T-cell (primary cell): ENCODE measurements around the gene CLTC. TPM values are rescaled to one million over a fixed set of nuclear protein-coding genes. Genes with fewer than 3 reads are reported as not detected.

Experiments used
- ATAC-seq, 4 experiments: fragments of 200-7000 bp in 3 of 4; fragments of 150-1000 bp in 1 of 4; cut with Tn5 transposase; replicated peaks in 1 of 4; 1 replicate in 3 of 4; 2 replicates in 1 of 4; pipeline ENCODE4 v1.10.0; 2021; ENCODE audit warnings: moderate library complexity in 3 of 4, mild to moderate bottlenecking in 2 of 4, moderate number of reproducible peaks in 1 of 4
- CTCF ChIA-PET, 2 donors: fragments of 300-600 bp; sonication (Branson Sonifier 250); formaldehyde crosslinking; loops; one replicate each; lab custom pipeline; 2022; ENCODE audit warnings: antibody characterized with exemption in 2 of 2; lab: Charles Lee
- POLR2A ChIA-PET, 2 donors: fragments of 300-600 bp; sonication (Branson Sonifier 250); formaldehyde crosslinking; loops; one replicate each; lab custom pipeline; 2022; ENCODE audit warnings: antibody characterized with exemption in 2 of 2; lab: Charles Lee
- DNase-seq, 35 experiments: peaks; one replicate each; pipeline versions ENCODE4 v3.0.0 to v3.0.0-alpha.2; 2013 to 2023
- H3K27ac ChIP-seq: one replicate; pipeline ENCODE4 v1.5.1; 2013; ENCODE audit warnings: low read length
- H3K27me3 ChIP-seq, 2 experiments: replicated peaks in 1 of 2; 1 replicate in 1 of 2; 2 replicates in 1 of 2; pipeline versions ENCODE4 v1.6.1 to v1.7.0; 2013; ENCODE audit warnings: low read length in 1 of 2, mixed read lengths in 1 of 2; ENCODE audit not compliant: control insufficient read depth in 2 of 2, insufficient read depth in 2 of 2; ENCODE audit errors: extremely low read depth in 1 of 2
- H3K36me3 ChIP-seq, 2 donors: 1 replicate in 1 of 2; 2 replicates in 1 of 2; pipeline versions ENCODE4 v1.6.1 to v1.7.0; 2013; ENCODE audit warnings: low read length in 1 of 2; ENCODE audit not compliant: control insufficient read depth in 2 of 2, insufficient read depth in 1 of 2; ENCODE audit errors: extremely low read depth in 1 of 2
- H3K4me1 ChIP-seq, 2 experiments: 1 replicate in 1 of 2; 2 replicates in 1 of 2; pipeline versions ENCODE4 v1.6.1 to v1.7.0; 2013; ENCODE audit warnings: low read length in 2 of 2, mixed read lengths in 1 of 2; ENCODE audit not compliant: insufficient read depth in 2 of 2, control insufficient read depth in 1 of 2; ENCODE audit errors: extremely low read depth in 1 of 2
- H3K4me3 ChIP-seq, 2 donors: 1 replicate in 1 of 2; 2 replicates in 1 of 2; pipeline versions ENCODE4 v1.5.1 to v1.7.0; 2013; ENCODE audit warnings: mild to moderate bottlenecking in 2 of 2, low read length in 1 of 2, moderate library complexity in 1 of 2; ENCODE audit not compliant: control insufficient read depth in 1 of 2; ENCODE audit errors: extremely low read depth in 1 of 2
- H3K9me3 ChIP-seq: 2 replicates; pipeline ENCODE4 v1.7.0; 2013
- H3K27ac Mint-ChIP-seq, 2 donors: one replicate each; pipeline ENCODE4 v1.8.0; 2020 to 2021; ENCODE audit warnings: mild to moderate bottlenecking in 2 of 2, mixed read lengths in 2 of 2
- H3K27me3 Mint-ChIP-seq, 2 donors: one replicate each; pipeline ENCODE4 v1.8.0; 2021 to 2022; ENCODE audit warnings: mixed read lengths in 2 of 2
- H3K36me3 Mint-ChIP-seq: one replicate; pipeline ENCODE4 v1.8.0; 2021; ENCODE audit warnings: mixed read lengths
- H3K4me1 Mint-ChIP-seq, 3 donors: one replicate each; pipeline ENCODE4 v1.8.0; 2020 to 2022; ENCODE audit warnings: mixed read lengths in 3 of 3, mild to moderate bottlenecking in 1 of 3
- H3K4me3 Mint-ChIP-seq, 3 donors: one replicate each; pipeline ENCODE4 v1.8.0; 2020 to 2022; ENCODE audit warnings: mild to moderate bottlenecking in 3 of 3, mixed read lengths in 3 of 3, moderate library complexity in 3 of 3
- H3K9me3 Mint-ChIP-seq, 3 donors: one replicate each; pipeline ENCODE4 v1.8.0; 2020 to 2022; ENCODE audit warnings: mixed read lengths in 3 of 3
- WGBS: methylation state at CpG from one replicate; pipeline ENCODE4 v1.1.5; 2013; ENCODE audit warnings: missing lambda C conversion rate; ENCODE audit not compliant: insufficient coverage; 5-methylcytosine and 5-hydroxymethylcytosine counted together
- total RNA-seq, 35 experiments: library from RNA in 6 of 35; stranded (reverse) in 6 of 35; fragments of 120-200 nt in 1 of 35; gene quantifications; one replicate each; pipeline versions ENCODE4 v1.2.1 to v1.2.4 and lab custom pipeline; 2013 to 2026

CLTC gene
- total RNA-seq, 5 donors from 2014 or later (not counting 1 experiment from before 2014, with no cell fraction given), result 70.3 to 98.7 (median 85.3) TPM

DNA sequence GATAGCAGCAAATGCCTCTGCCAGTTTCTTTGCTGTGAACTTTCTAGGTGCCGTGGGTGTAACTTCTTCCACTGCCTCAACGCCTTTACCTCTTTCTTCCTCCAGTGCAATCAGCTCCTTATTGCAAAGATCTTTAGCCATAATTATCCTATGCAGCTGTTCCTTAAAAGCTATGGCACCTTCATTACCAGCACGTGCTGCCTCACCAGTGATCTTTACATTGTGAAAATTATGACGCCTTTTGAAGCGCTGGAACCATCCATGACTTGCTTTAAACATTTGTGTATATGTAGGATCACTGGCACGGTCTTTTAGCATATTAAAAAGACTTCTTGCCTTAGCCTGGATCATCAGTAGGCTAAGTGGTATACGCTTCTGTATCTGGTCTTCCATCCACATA, 79.5 kb downstream of the CLTC start:
- H3K27ac ChIP-seq, result no peak overlapping the region
- H3K4me3 Mint-ChIP-seq, result no peak overlapping the region
- H3K27ac Mint-ChIP-seq, result peak overlapping the region in 1 of 2 donors; percentile 42
- no peaks in the 10 kb centered on the region for H3K27me3 ChIP-seq
- WGBS, result 88% methylated on average over 2 of the region's 7 CpGs
- H3K4me1 Mint-ChIP-seq, result peaks cover 57 to 74% (median 64%) of the 10 kb centered on the region in 3 donors
- peaks cover 48% of the 10 kb centered on the region for H3K36me3 Mint-ChIP-seq
- DNase-seq (no peak), ATAC-seq (no peak)
- ChIA-PET POLR2A (interaction anchor here in 1 of 2 donors (0.6 kb wide), 1 partner anchor 10 kb away, joined by 3 read pairs; no protein-coding TSS in a partner anchor), CTCF (no interaction called here)
- H3K9me3 Mint-ChIP-seq, result no peaks in the 10 kb centered on the region
- peaks cover 2 to 8% of the 10 kb centered on the region in 2 experiments for H3K4me1 ChIP-seq
- peaks cover 5 to 60% of the 10 kb centered on the region in 2 donors for H3K36me3 ChIP-seq
- no peaks in the 10 kb centered on the region for H3K27me3 Mint-ChIP-seq
- no peak overlapping the region for H3K4me3 ChIP-seq
- H3K9me3 ChIP-seq, result no peaks in the 10 kb centered on the region

DNA sequence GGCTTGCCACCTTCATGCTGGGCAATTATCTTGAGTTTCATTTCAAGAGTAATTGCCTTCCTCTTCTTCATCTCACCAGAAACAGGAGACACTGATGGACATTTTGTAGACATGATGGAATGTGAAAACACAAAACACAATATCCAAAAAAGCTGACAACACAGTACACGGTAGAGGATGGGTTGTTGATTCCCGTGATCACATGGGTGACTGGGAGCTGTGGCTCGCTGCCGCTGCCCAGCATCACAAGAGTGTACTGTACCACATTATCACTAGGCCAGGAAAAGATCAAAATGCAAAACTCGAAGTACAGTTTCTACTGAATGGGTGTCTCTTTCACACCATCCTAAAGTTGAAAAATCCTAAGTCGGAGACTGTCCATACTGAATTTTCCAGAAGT, 80.1 kb downstream of the CLTC start:
- Histone ChIP-seq H3K36me3 (peaks cover 5 to 54% of the 10 kb centered on the region in 2 donors), H3K4me1 (peaks cover 2 to 11% of the 10 kb centered on the region in 2 experiments), H3K4me3 (no peak overlapping the region), H3K27me3 (no peaks in the 10 kb centered on the region), H3K9me3 (no peaks in the 10 kb centered on the region), H3K27ac (no peak overlapping the region)
- ChIA-PET POLR2A (interaction anchor here in 1 of 2 donors (0.6 kb wide), 1 partner anchor 10 kb away, joined by 3 read pairs; no protein-coding TSS in a partner anchor), CTCF (no interaction called here)
- Mint-ChIP-seq H3K9me3 (no peaks in the 10 kb centered on the region), H3K27me3 (no peaks in the 10 kb centered on the region), H3K27ac (peak overlapping the region in 1 of 2 donors; percentile 35), H3K4me1 (peaks cover 63 to 80% (median 70%) of the 10 kb centered on the region in 3 donors), H3K36me3 (peaks cover 44% of the 10 kb centered on the region), H3K4me3 (no peak overlapping the region)
- DNase-seq (no peak), ATAC-seq (no peak)
- WGBS, result 83% methylated on average over 1 of the region's 6 CpGs

DNA sequence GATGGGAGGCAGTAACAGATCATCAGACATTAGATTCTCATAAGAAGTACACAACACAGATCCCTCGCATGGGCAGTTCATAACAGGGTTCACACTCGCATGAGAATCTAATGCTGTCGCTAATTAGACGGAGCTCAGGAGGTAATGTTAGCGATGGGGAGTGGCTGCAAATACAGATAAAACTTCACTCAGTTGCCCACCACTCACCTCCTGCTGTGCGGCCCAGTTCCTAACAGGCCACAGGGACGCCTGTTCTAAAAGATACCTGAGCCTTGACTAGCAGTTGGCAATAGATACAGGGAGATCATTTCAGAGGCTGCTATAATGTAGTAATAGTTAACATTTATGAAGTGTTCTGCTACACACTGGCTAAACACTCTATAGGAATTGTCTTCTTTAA, 82.6 kb downstream of the CLTC start:
- Mint-ChIP-seq H3K4me1 (peaks cover 78 to 94% (median 88%) of the 10 kb centered on the region in 3 donors), H3K27me3 (no peaks in the 10 kb centered on the region), H3K4me3 (no peak overlapping the region), H3K27ac (no peak overlapping the region), H3K36me3 (peaks cover 38% of the 10 kb centered on the region), H3K9me3 (no peaks in the 10 kb centered on the region)
- no peaks in the 10 kb centered on the region for H3K27me3 ChIP-seq
- H3K4me3 ChIP-seq, result no peak overlapping the region
- peaks cover 5 to 33% of the 10 kb centered on the region in 2 donors for H3K36me3 ChIP-seq
- DNase-seq, result no peak
- WGBS, result no CpG with 5 or more reads among the region's 7 CpGs
- no peak overlapping the region for H3K27ac ChIP-seq
- peaks cover 12 to 29% of the 10 kb centered on the region in 2 experiments for H3K4me1 ChIP-seq
- ATAC-seq, result no peak
- ChIA-PET CTCF (interaction anchor here in 1 of 2 donors (0.7 kb wide), 1 partner anchor 218 kb away, joined by 3 read pairs; no protein-coding TSS in a partner anchor), POLR2A (no interaction called here)
- H3K9me3 ChIP-seq, result no peaks in the 10 kb centered on the region

DNA sequence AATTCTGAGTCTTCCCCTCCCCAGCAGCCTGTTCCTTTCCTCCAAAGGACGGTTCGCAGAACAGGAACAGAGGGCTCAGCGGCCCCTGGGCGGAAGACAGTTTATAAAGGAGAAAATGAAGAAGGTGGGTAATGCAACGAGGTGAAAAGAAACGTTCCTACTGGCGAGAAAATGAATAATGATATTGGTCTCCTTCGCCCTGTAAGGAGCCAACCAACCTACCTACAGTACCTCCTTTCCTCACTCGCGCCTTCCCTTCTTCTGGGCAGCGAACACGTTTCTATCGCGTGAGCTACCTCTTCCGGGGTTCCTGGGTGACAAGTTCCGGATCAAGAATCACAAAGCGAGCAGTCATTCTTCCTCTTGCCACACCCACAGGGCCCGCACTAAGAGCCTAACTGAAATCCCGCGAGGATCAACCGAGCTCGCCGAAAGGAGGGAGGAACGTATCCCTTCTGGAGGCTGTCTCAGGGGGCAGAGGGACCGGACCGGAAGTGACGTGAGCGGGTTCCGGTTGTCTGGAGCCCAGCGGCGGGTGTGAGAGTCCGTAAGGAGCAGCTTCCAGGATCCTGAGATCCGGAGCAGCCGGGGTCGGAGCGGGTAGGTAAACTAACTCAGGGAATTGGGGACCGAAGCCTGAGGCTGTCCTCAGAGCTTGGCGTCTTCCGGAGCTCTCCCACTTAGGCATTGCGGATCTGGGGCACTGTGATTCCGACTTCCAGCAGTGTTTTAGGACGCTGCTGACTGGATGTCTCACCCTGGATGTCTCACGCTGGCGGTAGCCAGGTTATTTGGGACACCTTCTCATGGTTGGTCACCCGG, 87.7 kb downstream of the CLTC start, which contains the start of the genes PTRH2 and VMP1:
PTRH2 (minus strand) TSS at position 282 of the 822 bp plus-strand sequence. CDS start 9,452 bp downstream, outside the sequence.
VMP1 (plus strand) TSS at position 506 of the 822 bp plus-strand sequence. CDS start 23,793 bp downstream, outside the sequence.
- ATAC-seq, result peak; percentile 91 to 92 (median 92)
- DNase-seq, result peak; percentile 68 to 94 (median 87)
- H3K4me1 ChIP-seq, result peaks cover 16 to 32% of the 10 kb centered on the region in 2 experiments
- no peaks in the 10 kb centered on the region for H3K9me3 ChIP-seq
- 1% methylated on average over 32 of the region's 45 CpGs for WGBS
- peak within 1 kb of the TSS; percentile 89 for H3K27ac ChIP-seq
- Mint-ChIP-seq H3K27me3 (no peaks in the 10 kb centered on the region), H3K4me1 (peaks cover 67 to 93% (median 79%) of the 10 kb centered on the region in 3 donors), H3K36me3 (peaks cover 11% of the 10 kb centered on the region), H3K27ac (peak within 1 kb of the TSS; percentile 97 to 100), H3K4me3 (peak within 1 kb of the TSS; percentile 96 to 97 (median 96)), H3K9me3 (no peaks in the 10 kb centered on the region)
- POLR2A ChIA-PET, result interaction anchor here (0.5 to 0.6 kb wide), 2 partner anchors 151 to 184 kb away, joined by 3 read pairs; no protein-coding TSS in a partner anchor
- H3K4me3 ChIP-seq, result peak within 1 kb of the TSS; percentile 63 to 88
- no peaks in the 10 kb centered on the region for H3K27me3 ChIP-seq
- CTCF ChIA-PET, result interaction anchor here (0.5 to 3.1 kb wide), 6 partner anchors 36 to 937 kb away, joined by 3 to 15 read pairs (median 4); no protein-coding TSS in a partner anchor
- peaks cover 0 to 2% of the 10 kb centered on the region in 2 donors for H3K36me3 ChIP-seq

DNA sequence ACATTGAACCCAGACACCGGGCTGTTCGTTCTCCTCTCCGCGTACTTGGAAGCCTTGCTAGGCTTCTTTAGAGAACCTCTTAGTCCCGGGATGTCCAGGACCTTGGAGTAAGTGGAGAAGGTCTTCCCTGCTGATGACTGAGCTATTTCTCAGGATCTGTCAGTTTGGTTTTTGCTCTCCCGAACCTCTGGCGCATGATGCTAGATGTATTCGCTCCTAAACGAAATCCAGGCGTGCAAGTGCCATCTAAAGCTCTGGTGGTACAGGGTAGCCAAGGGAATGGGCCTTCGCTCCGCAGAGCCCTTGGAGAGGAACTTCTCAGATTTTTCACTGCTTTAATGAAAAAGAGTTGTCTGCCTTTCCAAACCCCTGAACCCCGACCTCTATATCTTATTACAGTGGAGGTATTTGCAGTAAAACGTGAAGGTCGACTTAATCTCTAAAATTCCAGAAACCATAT, 88.3 kb downstream of the CLTC start:
- Mint-ChIP-seq H3K27ac (peak overlapping the region; percentile 97 to 100), H3K4me1 (peaks cover 70 to 93% (median 79%) of the 10 kb centered on the region in 3 donors), H3K9me3 (no peaks in the 10 kb centered on the region), H3K27me3 (no peaks in the 10 kb centered on the region), H3K4me3 (peak overlapping the region; percentile 96 to 97 (median 96)), H3K36me3 (peaks cover 15% of the 10 kb centered on the region)
- WGBS, result 2% methylated on average over 8 of the region's 15 CpGs
- POLR2A ChIA-PET, result interaction anchor here in 1 of 2 donors (0.6 to 0.7 kb wide), 3 partner anchors 38 to 184 kb away, joined by 3 to 4 read pairs (median 3); no protein-coding TSS in a partner anchor
- DNase-seq, result peak in 4 of 35 experiments; percentile 2 to 38 (median 5)
- Histone ChIP-seq H3K4me1 (peaks cover 16 to 31% of the 10 kb centered on the region in 2 experiments), H3K36me3 (peaks cover 0 to 2% of the 10 kb centered on the region in 2 donors), H3K9me3 (no peaks in the 10 kb centered on the region), H3K27ac (peak overlapping the region; percentile 89), H3K27me3 (no peaks in the 10 kb centered on the region), H3K4me3 (peak overlapping the region; percentile 63 to 88)
- peak in 2 of 4 experiments; percentile 2 to 6 for ATAC-seq
- CTCF ChIA-PET, result interaction anchor here in 1 of 2 donors (1.0 to 3.1 kb wide), 4 partner anchors 37 to 192 kb away, joined by 3 to 15 read pairs (median 4); no protein-coding TSS in a partner anchor

DNA sequence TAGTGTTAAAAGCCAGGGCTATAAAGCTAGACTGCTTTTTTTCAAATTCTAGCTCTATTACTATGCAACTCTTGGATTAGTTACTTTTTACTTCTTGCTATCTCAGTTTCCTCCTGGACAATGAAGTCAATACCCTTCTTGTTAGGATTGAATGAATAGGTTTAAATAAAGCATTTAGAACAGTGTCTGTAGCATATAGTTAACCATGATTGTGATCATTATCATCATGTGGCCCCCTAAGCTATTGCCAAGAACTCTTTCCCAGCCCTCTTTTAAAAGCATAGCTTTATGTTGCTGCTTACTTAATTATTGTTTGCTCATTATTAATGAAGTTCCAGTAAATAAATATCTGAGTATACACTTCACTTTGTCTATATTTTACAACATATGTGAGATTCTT, 92.2 kb downstream of the CLTC start:
- no peak overlapping the region for H3K4me3 Mint-ChIP-seq
- Histone ChIP-seq H3K27ac (no peak overlapping the region), H3K4me3 (no peak overlapping the region), H3K36me3 (no peaks in the 10 kb centered on the region), H3K4me1 (peaks cover 7 to 8% of the 10 kb centered on the region in 2 experiments), H3K27me3 (no peaks in the 10 kb centered on the region), H3K9me3 (no peaks in the 10 kb centered on the region)
- ChIA-PET CTCF (interaction anchor here in 1 of 2 donors (1.2 kb wide), 1 partner anchor 147 kb away, joined by 3 read pairs; no protein-coding TSS in a partner anchor), POLR2A (interaction anchor here in 1 of 2 donors (0.5 to 1.0 kb wide), 4 partner anchors 9 to 94 kb away, joined by 4 to 5 read pairs (median 4); no protein-coding TSS in a partner anchor)
- no peaks in the 10 kb centered on the region for H3K9me3 Mint-ChIP-seq
- DNase-seq (no peak), ATAC-seq (no peak)
- H3K27ac Mint-ChIP-seq, result no peak overlapping the region
- no peaks in the 10 kb centered on the region for H3K27me3 Mint-ChIP-seq
- H3K36me3 Mint-ChIP-seq, result peaks cover 10% of the 10 kb centered on the region
- H3K4me1 Mint-ChIP-seq, result peaks cover 55 to 74% (median 63%) of the 10 kb centered on the region in 3 donors
